GM12865 (cell line): Measurements from ENCODE around the gene DNAH7.

Experiments used
- DNase-seq: peaks from one replicate; pipeline ENCODE4 v3.0.0; 2010; ENCODE audit warnings: low read depth
- H3K4me3 ChIP-seq: 2 replicates; pipeline ENCODE4 v1.5.1; 2011; ENCODE audit warnings: mild to moderate bottlenecking, low read depth, low read length, control low read depth
- TF ChIP-seq, protein P1 (sequence below): IDR thresholded peaks from 2 replicates; pipeline ENCODE4 v1.5.1; 2011; ENCODE audit warnings: low read length, control low read depth, low read depth, inconsistent platforms; ENCODE audit not compliant: insufficient read depth; ENCODE audit errors: missing control alignments

Gene DNAH7

DNA sequence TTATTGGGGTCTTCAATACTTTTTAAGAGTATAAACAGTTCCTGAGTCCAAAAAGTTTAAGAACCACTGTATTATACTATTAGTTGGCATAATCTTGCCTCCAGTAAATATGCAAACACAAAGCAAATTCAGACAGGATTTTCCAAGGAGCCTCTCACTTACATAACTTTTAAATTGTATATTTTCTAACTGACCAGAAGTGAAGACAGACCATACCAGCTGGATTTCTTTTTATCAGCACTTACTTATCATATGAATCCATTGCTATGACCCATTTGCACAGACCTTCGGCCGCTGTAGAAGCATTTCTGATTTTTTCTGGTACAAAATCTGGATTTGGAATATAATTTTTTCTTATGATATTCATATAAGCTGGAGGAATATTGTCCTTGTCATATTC lies 211.5 kb downstream of the DNAH7 start:
- no peak overlapping the region for H3K4me3 ChIP-seq
- TF ChIP-seq, protein P1, sequence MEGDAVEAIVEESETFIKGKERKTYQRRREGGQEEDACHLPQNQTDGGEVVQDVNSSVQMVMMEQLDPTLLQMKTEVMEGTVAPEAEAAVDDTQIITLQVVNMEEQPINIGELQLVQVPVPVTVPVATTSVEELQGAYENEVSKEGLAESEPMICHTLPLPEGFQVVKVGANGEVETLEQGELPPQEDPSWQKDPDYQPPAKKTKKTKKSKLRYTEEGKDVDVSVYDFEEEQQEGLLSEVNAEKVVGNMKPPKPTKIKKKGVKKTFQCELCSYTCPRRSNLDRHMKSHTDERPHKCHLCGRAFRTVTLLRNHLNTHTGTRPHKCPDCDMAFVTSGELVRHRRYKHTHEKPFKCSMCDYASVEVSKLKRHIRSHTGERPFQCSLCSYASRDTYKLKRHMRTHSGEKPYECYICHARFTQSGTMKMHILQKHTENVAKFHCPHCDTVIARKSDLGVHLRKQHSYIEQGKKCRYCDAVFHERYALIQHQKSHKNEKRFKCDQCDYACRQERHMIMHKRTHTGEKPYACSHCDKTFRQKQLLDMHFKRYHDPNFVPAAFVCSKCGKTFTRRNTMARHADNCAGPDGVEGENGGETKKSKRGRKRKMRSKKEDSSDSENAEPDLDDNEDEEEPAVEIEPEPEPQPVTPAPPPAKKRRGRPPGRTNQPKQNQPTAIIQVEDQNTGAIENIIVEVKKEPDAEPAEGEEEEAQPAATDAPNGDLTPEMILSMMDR, result no peak
- DNase-seq, result no peak

DNA sequence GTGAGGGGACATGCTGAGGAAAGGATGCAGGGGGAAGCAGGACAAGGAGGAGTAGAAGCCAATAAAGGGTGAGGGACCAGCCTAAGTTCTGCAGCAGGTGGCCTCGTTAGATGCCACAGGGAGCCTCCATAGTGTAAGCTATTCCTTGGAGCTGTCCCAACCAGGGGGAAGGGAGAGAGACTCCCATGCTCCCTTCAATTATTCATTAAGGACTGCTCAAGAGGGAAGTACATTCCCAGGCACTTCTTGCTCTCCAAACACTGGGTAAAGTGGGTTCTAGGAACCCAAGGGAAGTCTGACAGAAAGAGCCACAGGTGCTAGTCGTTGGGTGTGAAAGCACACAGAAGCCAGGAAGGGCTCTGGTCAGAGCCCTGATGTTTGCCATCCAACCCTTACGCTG lies 217.9 kb downstream of the DNAH7 start:
- H3K4me3 ChIP-seq, result no peak overlapping the region
- TF ChIP-seq, protein P1, result no peak
- no peak for DNase-seq

DNA sequence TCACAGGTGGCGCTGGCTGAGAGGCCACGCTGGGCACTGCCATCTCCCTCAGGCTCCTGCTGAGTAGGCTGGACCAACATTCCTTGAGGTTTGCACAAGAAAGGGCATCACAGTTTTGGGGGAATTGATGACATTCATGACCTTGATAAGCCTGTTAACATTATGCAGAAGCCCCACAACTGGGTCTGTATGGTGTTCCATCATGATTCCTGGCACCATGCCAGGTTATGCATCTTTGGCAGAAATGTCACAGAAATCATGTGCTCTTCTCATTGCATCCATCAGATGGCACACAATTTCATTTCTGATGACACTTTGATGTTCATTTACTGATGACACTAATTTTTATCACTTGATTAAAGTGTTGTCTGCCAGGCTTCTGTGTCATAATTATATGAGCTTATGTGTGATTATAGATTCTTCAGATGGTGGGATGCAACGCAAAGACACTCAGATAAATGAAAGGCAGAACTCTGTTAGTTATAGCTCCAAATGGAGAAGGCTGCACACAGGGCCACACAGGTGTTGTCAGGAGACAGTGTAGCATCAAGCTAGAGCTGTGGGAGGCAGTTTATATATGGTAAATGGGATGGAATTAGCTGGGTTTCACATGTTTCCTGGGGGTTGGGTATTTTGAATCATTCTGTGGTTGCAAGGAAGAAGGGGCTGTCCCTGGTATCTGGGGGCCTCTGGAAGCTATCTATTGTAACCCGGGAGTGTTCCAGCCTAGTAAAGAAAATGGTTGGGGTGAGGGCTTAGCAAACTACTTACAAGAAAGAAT lies 220.3 kb downstream of the DNAH7 start:
- peak; percentile 23 for DNase-seq
- TF ChIP-seq, protein P1, result no peak
- no peak overlapping the region for H3K4me3 ChIP-seq

DNA sequence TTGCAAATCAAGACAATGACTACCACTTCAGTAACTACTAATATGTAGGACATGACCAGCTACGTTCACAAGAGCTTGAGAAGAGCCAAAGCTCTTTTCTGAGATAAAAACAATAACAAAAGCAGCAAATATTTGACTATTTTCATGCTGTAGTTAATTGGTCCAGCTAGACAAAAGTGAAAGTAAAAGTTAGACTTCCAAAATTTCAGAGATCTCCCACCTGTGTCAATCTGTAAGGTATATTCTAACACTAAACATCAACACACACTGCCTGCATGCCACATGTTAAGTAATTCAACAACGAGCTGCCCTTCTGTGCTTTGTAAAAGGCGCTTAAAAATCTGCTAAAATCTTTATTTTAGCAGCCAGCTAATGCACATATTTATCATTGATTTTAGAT lies 225.7 kb downstream of the DNAH7 start:
- no peak for DNase-seq
- TF ChIP-seq, protein P1, result no peak
- H3K4me3 ChIP-seq, result no peak overlapping the region

DNA sequence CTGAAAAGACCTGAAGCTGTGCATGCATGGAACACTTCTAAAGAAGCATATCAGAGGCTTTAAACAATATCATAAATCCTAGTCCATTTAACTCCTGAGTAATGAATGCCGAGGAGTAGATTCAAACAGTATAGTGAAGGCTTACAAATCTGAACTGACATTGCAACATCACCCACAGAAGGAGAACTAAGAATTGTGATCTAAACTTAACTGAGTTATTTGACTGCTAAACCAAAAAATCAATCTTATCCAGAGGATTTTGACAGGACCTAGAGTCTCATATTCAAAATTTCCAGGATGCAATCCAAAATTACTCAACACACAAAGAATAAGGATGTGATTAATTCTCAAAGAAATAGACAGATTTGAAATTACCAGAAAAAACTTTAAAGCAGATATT lies 230.6 kb downstream of the DNAH7 start:
- no peak for DNase-seq

DNA sequence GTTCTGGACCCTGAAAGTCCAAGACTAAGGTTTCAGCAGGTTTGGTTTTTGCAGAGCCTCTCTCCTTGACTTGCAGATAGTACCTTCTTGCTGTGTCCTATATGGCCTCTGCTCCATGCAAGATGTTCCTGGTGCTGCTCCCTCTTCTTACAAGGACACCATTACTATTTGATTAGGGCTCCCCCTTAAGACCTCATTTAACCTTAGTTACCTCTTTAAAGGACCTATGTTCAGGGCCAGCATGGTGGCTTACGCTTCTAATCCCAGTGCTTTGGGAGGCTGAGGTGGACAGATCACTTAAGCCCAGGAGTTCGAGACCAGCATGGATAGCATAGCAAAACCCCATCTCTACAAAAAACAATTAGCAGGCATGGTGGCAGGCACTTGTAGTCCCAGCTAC lies 232.6 kb downstream of the DNAH7 start:
- no peak for DNase-seq
- no peak overlapping the region for H3K4me3 ChIP-seq
- TF ChIP-seq, protein P1, result no peak

More for the DNA sequence above, 230.6 kb downstream of the DNAH7 start:
- TF ChIP-seq, protein P1, result no peak
- no peak overlapping the region for H3K4me3 ChIP-seq

DNA sequence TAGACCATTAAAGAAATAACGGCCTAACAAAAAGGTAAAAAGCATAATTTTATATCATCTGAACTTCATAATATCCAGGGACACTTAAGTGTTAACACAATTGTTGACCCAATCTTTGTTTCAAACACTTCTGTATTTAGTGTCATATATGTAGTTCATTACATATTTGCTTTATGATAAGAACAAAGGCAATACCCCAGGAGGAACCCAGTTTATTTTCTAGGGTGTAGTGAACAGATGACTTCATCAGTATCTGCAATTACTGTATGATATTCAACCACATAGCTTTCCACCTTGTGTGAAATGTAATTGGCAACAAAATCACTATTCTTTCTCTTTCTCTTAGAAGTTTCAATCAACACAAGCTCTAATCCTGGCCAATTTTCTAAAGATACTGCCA lies 233.8 kb downstream of the DNAH7 start:
- DNase-seq, result no peak
- TF ChIP-seq, protein P1, result no peak
- H3K4me3 ChIP-seq, result no peak overlapping the region
